ENCODE results near the gene NISCH.

NISCH gene

DNA sequence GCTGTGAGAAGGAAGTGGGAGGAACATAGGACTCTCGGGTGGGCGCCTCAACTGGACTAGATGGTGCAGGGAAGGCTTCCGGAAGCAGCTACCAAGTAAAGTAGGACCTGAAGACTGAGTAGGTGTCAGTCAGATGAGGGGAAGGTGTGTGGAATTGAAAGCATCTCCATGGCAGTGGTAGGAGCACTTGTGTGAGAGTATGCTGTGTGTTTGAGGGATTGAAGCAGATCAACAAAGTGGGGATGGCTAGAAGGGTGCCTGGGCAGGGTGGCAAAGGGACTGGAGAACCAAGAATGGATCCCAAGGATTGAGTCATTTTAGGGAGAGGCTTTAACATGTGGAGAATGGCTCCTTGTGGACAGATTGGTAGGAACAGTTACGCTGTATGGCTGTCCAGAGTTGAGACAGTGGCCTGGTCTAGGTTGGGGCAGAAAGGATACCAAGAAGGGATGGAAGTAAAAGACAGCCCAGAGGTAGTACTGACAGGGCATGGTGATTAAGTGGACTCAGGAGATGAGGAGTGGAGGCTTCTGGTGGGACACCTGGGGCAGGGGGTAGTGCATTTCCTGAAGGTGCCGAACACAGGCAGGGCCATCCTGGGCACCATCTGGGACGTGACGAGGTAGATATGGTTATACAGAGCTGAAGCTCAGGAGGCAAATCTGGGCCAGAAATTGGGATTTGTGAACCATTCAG lies 82.5 kb downstream of the NISCH start:
- no peak for DNase-seq (ENCODE audit: low spot score)

DNA sequence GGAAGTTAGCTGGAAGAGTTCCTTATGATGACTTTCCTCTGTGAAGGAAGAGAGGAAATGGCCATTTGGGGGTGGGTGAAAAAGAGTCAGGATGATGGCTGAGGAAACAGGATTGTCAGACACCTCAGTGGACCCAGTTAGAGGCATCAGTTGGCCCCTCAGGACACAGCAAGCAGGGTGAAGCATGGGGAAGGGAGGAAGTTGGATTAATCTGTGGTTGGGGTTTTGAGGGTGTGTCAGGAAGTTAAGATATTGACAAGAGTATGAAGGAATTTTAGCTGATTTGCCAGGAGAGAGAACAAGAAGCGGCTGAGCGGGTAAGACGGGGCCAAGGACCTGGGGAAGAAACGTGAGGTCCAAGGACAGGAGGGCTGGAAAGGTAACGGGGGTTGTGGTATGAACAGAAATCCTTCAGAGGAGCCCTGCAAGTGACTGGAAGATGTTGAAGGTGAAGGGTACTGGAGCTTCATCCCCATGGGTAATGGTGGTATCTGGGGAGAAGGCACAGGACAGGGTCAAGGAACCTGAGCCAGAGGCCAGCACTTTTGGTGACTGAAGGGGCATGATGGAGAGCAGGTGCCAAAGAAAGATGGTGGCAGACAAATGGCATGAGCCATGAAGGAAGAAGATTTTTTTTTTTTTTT lies 83.7 kb downstream of the NISCH start:
- no peak for DNase-seq (ENCODE audit: low spot score)

DNA sequence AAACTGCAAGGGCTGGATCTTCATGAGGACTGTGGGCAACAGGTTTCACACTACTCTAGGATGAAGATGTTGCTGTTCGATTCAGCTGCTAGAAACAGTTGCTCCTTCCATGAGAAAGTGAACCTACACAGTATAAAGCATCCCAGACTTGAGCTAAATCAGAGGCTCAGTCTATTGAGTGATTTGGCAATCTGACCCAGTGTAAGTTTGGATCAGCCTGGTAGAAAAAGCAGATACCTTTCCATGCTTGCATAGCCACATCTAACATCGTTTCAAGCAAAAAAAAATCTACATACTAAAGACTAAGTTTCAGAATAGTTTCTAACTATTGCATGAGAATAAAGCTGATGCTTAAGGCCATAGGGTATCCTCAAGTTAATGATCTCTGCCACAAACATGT lies 85.6 kb downstream of the NISCH start:
- no peak for DNase-seq (ENCODE audit: low spot score)
